Midbrain (tissue), 1 donor: ENCODE measurements around the gene KRTAP10-4.
"Not testable (repeated sequence)": the region's sequence is repeated elsewhere in the genome, so short reads cannot be mapped to it uniquely, and the experiment has no call there.

Experiments used
- DNase-seq: peaks from one replicate; lab custom pipeline; 2025; lab: John Stamatoyannopoulos, UW

KRTAP10-4 gene

DNA sequence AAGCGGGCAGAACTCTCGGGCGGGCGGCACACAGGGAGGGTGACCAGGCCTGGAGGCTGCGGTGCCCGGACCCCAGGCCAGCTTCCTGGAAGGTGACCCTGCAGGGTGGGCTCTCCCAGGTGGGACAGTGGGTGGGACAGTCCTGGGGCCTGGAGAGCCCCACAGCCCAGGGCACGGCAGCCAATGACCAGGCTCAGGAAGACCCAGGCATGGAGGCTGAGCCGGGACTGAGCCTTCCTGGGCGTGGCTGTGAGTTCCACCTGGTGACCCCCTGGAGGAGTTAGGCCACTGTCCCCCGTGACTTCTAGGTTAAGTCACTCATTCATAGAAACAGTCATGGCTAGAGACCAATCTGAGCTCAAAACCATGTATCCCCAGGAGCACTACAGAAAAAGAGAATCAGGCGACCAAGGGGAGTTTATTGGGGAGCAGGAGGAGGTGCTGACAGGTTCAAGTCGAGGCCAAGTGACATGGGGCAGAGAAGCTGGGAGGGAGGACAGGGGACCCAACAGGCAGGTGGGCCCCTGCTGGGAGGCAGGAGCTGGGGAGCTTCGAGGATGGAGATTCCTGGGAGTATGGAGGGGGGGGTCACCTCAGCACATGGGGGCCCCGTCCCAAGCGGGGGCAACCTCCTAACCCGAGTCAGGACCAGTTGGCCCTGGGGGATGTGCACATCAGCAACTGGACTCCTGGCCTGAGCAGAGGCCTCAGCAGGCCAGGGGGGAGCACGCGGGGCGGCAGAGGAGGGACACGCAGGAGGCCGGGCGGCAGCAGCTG, 5.7 kb downstream of the KRTAP10-4 start:
- no peak for DNase-seq

DNA sequence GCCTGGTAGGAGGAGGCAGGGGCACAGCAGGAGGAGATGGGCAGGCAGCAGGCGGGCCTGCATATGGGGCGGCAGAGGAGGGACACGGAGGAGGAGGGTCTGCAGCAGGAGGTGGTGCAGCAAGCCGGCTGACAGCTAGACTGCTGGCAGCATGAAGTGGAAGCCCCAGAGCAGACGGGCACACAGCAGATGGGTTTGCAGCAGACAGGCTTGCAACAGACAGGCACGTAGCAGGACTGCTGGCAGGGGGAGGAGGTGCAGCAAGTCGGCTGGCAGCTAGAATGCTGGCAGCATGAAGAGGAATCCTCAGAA, 6.3 kb downstream of the KRTAP10-4 start:
- no peak for DNase-seq

DNA sequence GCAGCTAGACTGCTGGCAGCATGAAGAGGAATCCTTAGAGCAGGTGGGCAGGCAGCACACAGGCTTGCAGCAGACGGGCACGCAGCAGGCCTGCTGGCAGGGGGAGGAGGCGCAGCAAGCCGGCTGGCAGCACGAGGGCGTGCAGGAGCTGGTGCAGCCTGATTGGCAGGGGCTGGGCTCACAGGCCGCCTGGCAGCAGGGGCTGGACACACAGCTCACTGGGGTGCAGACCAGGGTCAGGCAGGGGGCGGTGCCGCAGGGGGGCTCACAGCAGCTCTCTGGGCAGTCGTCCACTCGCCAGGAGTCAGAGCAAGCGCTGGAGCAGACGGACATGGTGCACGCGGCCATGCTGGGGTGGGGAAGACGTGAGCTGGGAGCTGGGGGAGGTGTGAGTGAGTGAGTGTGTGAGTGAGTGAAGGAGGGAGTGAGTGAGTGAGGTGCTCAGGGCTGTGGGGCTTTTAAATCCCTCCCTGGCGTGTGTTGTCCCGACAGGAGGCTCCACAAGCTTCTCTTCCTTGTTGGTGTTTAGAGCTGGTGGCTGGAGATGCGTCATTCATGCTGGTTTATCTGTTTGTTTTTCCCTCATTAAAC, 6.8 kb downstream of the KRTAP10-4 start, which contains the start of gene KRTAP10-5:
KRTAP10-5 (minus strand) TSS at position 374 of the 591 bp plus-strand sequence; CDS start at position 348, 26 bp downstream.
- not testable (repeated sequence) for DNase-seq

DNA sequence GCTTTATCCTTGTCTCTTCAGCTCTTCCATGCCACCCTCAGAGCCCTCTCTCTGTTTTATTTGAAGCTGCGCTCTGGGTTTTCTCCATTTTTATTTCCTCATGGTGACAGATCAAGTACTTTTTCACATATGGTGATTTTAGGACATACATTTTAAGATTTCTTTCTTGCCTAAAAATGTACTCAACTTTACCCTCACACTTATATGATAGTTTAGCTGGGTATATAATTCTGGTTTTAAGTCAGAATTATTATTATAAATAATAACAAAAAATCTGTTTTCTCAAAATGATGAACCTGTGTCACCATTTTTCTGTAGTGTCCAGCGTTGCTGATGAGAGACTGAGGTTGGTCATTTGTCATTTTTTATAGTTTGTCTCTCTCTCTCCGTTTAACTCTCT, 7.6 kb downstream of the KRTAP10-4 start:
- no peak for DNase-seq

DNA sequence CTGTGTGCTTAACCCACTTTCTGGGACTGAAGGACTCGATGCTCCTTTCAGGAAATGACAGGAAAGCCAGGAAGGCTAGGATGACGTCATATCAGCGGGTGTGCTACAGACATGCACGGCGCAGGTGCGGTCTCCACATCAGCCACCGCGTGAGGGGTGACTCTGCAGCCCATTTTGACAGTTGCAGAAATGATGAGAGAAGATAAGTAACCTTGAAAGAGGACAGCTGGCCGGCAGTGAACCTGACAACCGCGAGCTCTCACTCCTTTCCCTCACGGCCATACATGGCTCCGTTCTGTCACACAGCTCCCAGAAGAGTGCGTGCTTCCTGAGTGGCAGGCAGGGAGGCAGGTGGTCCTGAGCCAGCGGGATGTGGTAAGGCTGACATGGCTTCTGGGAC, 8.5 kb downstream of the KRTAP10-4 start:
- DNase-seq = no peak

DNA sequence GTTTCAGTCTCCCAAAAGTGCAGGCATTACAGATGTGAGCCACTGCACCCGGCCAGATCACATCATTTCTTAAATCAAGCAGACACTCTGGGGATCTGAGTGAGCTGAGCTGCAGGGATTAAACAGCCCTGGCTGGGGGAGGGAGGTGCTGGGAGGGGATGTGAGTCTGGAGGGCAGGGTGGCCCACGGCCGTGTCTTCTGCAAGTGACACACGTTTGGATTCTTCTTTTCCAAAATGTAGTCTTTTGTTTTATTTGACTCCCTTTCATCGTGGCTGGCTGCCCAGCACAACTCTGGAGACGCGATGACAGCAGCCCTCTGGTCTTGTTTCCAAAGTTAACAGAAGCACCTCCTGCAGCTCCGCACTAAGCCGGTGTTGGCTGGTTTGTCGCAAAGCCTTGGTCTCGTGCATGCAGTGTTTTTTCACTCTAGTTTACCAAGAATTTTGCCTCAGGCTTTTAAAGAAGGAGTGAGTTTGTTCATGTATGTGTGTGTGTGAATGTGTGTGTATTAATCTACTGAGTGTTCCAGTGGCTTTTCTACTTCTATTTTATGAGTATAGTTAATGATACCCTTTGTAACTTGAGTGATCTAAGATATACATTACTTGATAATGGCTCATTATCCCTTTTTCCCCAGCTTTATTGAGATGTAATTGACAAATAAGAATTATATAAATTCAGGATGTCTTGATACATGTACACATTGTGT, 9.7 kb downstream of the KRTAP10-4 start:
- DNase-seq = no peak

- no peak for DNase-seq
Measured at GRCh38 chr21:44583800-44584147, 10.2 kb downstream of the KRTAP10-4 start.

- DNase-seq = no peak
Measured at GRCh38 chr21:44585892-44586291, 12.4 kb downstream of the KRTAP10-4 start.

DNA sequence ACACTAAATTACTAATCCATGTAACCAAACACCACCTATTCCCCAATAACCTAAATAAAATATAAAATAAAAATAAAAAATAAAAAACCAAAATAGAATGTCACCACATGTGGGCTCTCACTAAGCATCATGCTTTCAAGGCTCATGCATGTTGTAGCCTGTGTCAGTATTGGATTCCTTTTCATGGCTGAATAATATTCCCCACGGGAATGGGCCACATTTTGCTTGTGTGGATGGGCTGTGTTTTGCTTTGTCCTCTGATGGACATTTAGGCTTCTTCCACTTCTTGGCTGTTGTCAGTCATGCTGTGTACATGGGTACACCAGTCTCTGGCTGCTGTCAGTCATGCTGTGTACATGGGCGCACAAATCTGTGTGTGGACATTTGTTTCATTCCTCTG, 15.6 kb downstream of the KRTAP10-4 start:
- no peak for DNase-seq

DNA sequence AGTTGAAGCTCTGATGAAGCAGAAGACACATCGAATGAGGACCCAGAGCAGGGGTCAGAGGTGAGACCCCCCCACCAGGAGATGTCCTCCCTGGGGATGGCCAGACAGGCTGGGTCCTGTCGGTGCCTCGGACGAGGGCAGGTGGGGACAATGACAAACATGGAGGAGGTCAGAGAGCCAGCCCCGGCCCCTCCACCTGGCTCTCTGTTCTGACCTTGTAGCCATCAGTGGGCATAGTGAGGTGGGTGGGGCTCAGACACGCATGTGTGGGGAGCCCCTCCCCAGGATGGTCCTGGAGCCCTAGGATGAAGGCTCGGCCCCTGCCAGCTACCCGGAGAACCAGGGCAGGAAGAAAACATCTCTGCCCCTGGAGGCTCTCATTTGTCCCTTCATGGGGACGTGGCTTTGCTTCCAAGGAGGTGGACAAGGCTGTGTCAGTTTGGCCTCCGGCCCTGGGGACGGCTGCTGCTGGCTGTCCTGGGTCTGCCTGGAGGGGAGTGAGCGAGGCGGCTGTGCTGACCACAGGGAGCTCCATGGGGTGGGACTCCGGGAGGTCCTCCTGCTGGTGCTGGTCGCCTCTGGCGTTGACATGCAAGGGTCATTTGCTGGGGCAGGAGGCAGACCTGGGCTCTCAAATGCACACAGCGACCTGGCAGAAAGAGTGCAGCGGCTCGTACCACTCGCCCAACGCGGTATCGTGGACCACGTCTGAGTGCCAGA, 16.2 kb downstream of the KRTAP10-4 start:
- no peak for DNase-seq

- no peak for DNase-seq
Measured at GRCh38 chr21:44590311-44590721, 16.8 kb downstream of the KRTAP10-4 start.

DNA sequence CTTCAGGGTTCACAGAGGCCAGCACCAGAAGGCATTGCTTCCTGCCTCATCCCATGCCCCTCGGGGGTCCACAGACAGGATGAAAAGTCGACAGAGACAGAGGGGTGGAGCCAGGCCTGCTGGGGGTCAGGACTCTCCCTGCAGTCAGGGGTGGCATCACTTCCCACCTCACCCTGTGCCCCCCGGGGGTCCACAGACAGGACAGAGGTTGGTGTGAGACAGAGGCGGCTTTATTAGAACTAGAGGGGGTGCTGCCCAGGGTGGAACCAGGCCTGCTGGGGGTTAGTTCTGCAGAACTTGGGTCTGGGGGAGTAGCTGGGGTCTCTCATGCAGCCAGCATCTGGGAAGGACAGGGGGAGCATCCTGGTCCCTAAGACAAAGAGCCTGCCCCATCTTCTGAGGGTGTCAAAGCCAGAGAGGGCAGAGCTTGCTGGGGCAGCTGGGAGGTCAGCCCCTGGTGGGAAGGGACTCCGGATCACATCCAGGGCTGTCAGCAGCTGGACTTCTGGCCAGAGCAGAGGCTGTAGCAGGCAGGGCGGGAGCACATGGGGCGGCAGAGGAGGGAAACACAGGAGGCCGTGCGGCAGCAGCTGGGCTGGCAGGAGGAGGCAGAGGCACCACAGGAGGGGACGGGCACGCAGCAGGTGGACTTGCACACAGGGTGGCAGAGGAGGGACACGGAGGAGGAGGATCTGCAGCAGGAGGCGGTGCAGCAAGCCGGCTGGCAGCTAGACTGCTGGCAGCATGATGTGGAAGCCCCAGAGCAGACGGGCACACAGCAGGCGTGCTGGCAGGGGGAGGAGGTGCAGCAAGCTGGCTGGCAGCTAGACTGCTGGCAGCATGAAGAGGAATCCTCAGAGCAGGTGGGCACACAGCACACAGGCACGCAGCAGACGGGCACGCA, 17.6 kb downstream of the KRTAP10-4 start:
- DNase-seq = not testable (repeated sequence)

- DNase-seq = not testable (repeated sequence)
Measured at GRCh38 chr21:44591801-44592130, 18.2 kb downstream of the KRTAP10-4 start.

GRCh38 chr21:44592446-44593311, 19.1 kb downstream of the KRTAP10-4 start, which contains the start of gene KRTAP10-6:
Gene KRTAP10-6 (minus strand): TSS chr21:44592505. CDS start chr21:44592484, 21 bp downstream.
- no peak for DNase-seq

DNA sequence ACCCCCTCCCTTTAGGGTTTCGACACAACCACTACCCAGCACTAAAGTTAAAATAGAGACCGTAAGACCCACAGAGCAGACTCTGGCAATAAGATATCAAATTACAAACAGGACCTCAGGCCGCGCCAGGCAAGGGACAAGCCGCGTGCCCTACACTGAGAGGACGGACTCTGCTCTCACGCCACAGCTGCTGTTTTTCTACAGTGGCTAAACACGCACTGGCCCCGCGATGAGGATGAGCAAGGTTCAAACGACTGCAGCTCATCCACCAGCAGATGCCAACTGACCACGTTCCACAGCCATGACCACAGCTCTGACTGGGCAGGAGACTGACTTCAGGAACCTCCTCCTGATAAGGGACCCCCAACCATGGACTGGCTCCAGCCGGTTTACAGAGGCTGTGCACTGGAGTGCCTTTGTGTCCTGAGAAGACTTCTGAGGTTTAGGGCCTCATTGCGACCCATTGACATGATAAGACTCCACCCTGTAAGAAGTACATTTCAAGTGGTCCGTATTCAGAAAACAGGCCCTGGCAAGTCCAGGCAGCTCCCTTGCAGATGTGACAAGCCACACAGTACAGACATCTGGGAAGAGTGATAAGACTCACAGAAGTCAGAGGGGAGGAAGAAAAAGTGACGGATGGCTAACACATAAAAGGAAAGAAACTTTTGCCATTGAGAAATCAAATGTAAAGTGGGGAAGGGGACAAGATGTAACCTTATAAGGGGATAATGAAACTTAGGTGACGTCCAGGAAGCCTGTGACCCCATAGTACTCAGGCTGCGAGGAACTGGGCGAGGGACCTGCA, 20.3 kb downstream of the KRTAP10-4 start:
- no peak for DNase-seq

- DNase-seq = no peak
Measured at GRCh38 chr21:44594406-44594916, 20.9 kb downstream of the KRTAP10-4 start.

GRCh38 chr21:44595524-44595923, 22.0 kb downstream of the KRTAP10-4 start:
- DNase-seq = no peak

- DNase-seq = no peak
Measured at GRCh38 chr21:44596068-44596725, 22.7 kb downstream of the KRTAP10-4 start.

DNA sequence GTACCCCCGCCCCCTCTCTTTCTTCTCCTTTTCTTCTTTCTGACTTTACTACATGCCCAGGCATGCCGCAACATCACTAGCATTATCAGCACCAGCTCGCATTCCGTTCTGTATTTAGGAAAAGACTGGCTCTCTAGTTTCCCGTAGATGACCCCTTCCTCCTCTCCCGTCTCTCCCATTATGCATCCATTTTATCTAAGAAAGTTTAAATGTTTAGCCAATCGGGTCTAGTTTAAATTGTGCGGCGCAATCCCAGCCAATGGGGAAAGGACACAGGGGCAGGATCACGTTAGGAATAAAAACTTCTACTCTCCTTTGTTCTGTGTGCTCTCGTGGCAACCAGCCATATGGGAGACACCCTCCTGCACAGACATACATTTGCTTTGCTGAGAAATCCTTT, 24.5 kb downstream of the KRTAP10-4 start:
- DNase-seq = no peak
